H1 (cell line): ENCODE data around the gene RPL37A.

Experiments
- CTCF ChIP-seq, 3 experiments: IDR thresholded peaks; 1 replicate in 2 of 3; 2 replicates in 1 of 3; pipeline versions ENCODE4 v1.5.1 to v1.6.1; 2011; ENCODE audit warnings: low read length in 3 of 3, mild to moderate bottlenecking in 3 of 3, inconsistent platforms in 2 of 3, low read depth in 1 of 3, moderate library complexity in 1 of 3; ENCODE audit not compliant: insufficient read depth in 1 of 3; ENCODE audit errors: control extremely low read depth in 1 of 3
- HDAC6 ChIP-seq: IDR thresholded peaks from one replicate; pipeline ENCODE4 v1.7.1; 2012; ENCODE audit warnings: low read depth, mild to moderate bottlenecking, inconsistent platforms, low read length, moderate library complexity
- POLR2A ChIP-seq, 2 experiments: IDR thresholded peaks; 1 replicate in 1 of 2; 2 replicates in 1 of 2; pipeline ENCODE4 v1.6.1; 2011; ENCODE audit warnings: low read depth in 2 of 2, low read length in 2 of 2, mild to moderate bottlenecking in 2 of 2; ENCODE audit errors: control extremely low read depth in 1 of 2
- POLR2AphosphoS5 ChIP-seq: IDR thresholded peaks from 2 replicates; pipeline ENCODE4 v1.6.1; 2011; ENCODE audit warnings: low read depth, low read length
- SP1 ChIP-seq: IDR thresholded peaks from 2 replicates; pipeline ENCODE4 v1.6.1; 2011; ENCODE audit warnings: low read depth, low read length

DNA sequence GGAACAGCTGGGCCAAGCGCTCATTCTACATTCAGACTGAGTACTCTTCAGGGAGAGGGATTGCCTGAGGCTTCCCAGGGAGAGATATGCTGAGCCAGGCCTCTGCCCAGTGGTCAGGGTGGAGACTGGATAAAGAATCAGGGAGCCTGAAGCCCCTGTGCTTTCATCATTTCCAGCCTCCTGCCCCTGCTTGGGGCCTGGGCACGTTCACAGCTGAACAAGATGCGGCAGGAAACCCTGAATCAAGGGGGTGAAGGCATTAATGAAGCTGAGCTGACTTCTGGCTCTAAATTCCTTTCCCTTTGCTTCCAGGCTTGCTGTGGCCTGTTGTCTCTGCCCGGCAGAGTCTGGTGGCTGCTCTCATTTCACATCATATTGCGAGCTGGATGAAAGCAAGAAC, 35.0 kb downstream of the RPL37A start:
- TF ChIP-seq POLR2AphosphoS5, result no peak
- no peak for TF ChIP-seq SP1
- no peak for TF ChIP-seq POLR2A (IDR thresholded peaks at IDR 0.05; ENCODE audit: control extremely low read depth in 1 of 2, low read depth in 2 of 2, low read length in 2 of 2)
- no peak for TF ChIP-seq CTCF (IDR thresholded peaks at IDR 0.05; ENCODE audit: control extremely low read depth in 1 of 3, insufficient read depth in 1 of 3, low read depth in 1 of 3, low read length in 3 of 3)
- no peak for TF ChIP-seq HDAC6
